Measurements from ENCODE around the gene DMXL1.

DNA sequence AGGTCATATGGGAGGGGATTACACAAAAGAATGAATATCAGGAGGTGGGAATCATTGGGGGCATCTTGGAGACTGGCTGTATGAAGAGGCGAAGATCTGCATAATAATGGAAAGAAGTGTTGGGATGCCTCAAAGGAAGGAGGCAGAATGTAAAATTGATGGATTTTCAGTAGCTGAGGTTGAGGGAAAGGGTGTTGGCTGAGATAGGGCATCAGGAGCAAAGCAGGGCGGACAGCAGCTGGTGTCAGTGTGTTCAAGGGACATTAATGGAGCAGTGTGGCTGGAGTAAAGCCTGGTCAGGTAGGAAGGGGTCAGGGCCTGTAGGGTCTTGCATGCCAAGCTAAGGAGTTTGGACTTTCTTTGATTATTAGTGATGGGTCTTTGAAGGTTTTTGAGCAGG lies 219.7 kb downstream of the DMXL1 start:
- no peak for TF ChIP-seq GABPA (IDR thresholded peaks at IDR 0.05; ENCODE audit: low read depth)
- TF ChIP-seq, protein P1, sequence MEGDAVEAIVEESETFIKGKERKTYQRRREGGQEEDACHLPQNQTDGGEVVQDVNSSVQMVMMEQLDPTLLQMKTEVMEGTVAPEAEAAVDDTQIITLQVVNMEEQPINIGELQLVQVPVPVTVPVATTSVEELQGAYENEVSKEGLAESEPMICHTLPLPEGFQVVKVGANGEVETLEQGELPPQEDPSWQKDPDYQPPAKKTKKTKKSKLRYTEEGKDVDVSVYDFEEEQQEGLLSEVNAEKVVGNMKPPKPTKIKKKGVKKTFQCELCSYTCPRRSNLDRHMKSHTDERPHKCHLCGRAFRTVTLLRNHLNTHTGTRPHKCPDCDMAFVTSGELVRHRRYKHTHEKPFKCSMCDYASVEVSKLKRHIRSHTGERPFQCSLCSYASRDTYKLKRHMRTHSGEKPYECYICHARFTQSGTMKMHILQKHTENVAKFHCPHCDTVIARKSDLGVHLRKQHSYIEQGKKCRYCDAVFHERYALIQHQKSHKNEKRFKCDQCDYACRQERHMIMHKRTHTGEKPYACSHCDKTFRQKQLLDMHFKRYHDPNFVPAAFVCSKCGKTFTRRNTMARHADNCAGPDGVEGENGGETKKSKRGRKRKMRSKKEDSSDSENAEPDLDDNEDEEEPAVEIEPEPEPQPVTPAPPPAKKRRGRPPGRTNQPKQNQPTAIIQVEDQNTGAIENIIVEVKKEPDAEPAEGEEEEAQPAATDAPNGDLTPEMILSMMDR (IDR thresholded peaks at IDR 0.05) = no peak
- TF ChIP-seq TAF1 (IDR thresholded peaks at IDR 0.05; ENCODE audit: borderline replicate concordance, low read depth, low read length) = no peak
- no peak for TF ChIP-seq SMC3 (IDR thresholded peaks at IDR 0.05; ENCODE audit: low read depth, low read length)
- no peak for TF ChIP-seq TCF12 (IDR thresholded peaks at IDR 0.05)
- TF ChIP-seq, protein P2, sequence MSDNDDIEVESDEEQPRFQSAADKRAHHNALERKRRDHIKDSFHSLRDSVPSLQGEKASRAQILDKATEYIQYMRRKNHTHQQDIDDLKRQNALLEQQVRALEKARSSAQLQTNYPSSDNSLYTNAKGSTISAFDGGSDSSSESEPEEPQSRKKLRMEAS (IDR thresholded peaks at IDR 0.05; ENCODE audit: low read depth) = no peak
- TF ChIP-seq RAD21 (IDR thresholded peaks at IDR 0.05; ENCODE audit: low read length) = no peak
- TF ChIP-seq, protein P3, sequence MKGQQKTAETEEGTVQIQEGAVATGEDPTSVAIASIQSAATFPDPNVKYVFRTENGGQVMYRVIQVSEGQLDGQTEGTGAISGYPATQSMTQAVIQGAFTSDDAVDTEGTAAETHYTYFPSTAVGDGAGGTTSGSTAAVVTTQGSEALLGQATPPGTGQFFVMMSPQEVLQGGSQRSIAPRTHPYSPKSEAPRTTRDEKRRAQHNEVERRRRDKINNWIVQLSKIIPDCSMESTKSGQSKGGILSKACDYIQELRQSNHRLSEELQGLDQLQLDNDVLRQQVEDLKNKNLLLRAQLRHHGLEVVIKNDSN (IDR thresholded peaks at IDR 0.05; ENCODE audit: borderline replicate concordance, low read depth) = no peak
- TF ChIP-seq JUND (IDR thresholded peaks at IDR 0.05) = no peak
- TF ChIP-seq RXRA (IDR thresholded peaks at IDR 0.05; ENCODE audit: borderline replicate concordance, low read depth) = no peak
- TF ChIP-seq EP300 (IDR thresholded peaks at IDR 0.05; ENCODE audit: borderline replicate concordance in 1 of 2, low read depth in 1 of 2, low read length in 1 of 2) = no peak
